Smooth muscle cell (in vitro differentiated cells): ENCODE data around the gene EPHA5. TPM values are rescaled to one million over a fixed set of nuclear protein-coding genes. Genes with fewer than 3 reads are reported as not detected.

Source experiments
- DNase-seq: peaks from one replicate; lab custom pipeline; 2025; ENCODE audit not compliant: unreplicated experiment; lab: John Stamatoyannopoulos, UW
- H2AFZ ChIP-seq: fragments of 200-600 bp; sonication (generic); 2 replicates; pipeline ENCODE4 v1.6.0; 2016; ENCODE audit warnings: antibody characterized with exemption, low read depth, mild to moderate bottlenecking
- H3F3A ChIP-seq: fragments of 200-600 bp; sonication (generic); 2 replicates; pipeline ENCODE4 v1.6.0; 2017; ENCODE audit warnings: antibody characterized with exemption, low read depth
- H3K27ac ChIP-seq: fragments of 200-600 bp; sonication (generic); 2 replicates; pipeline ENCODE4 v1.5.1; 2016; ENCODE audit warnings: low read depth, mild to moderate bottlenecking
- H3K27me3 ChIP-seq: fragments of 200-600 bp; sonication (generic); 2 replicates; pipeline ENCODE4 v1.6.1; 2016; ENCODE audit warnings: low read depth, mild to moderate bottlenecking
- H3K36me3 ChIP-seq: fragments of 200-600 bp; sonication (generic); 2 replicates; pipeline ENCODE4 v1.5.1; 2016; ENCODE audit warnings: low read depth
- H3K4me1 ChIP-seq: fragments of 200-600 bp; sonication (generic); 2 replicates; pipeline ENCODE4 v1.5.1; 2016; ENCODE audit warnings: low read depth
- H3K4me2 ChIP-seq: fragments of 200-600 bp; sonication (generic); 2 replicates; pipeline ENCODE4 v1.6.0; 2016; ENCODE audit warnings: mild to moderate bottlenecking
- H3K4me3 ChIP-seq: fragments of 200-600 bp; sonication (generic); 2 replicates; pipeline ENCODE4 v1.5.1; 2016; ENCODE audit warnings: mild to moderate bottlenecking
- H3K79me2 ChIP-seq: fragments of 200-600 bp; sonication (generic); 2 replicates; pipeline ENCODE4 v1.6.0; 2016; ENCODE audit warnings: low read depth, mild to moderate bottlenecking
- H3K9ac ChIP-seq: fragments of 200-600 bp; sonication (generic); 2 replicates; pipeline ENCODE4 v1.6.0; 2016; ENCODE audit warnings: low read depth
- H3K9me3 ChIP-seq: fragments of 200-600 bp; sonication (generic); replicated peaks from 2 replicates; pipeline ENCODE4 v1.5.1; 2016; ENCODE audit warnings: low read depth
- H4K20me1 ChIP-seq: fragments of 200-600 bp; sonication (generic); 2 replicates; pipeline ENCODE4 v1.6.0; 2016; ENCODE audit warnings: low read depth
- WGBS: methylation state at CpG from one replicate; pipeline ENCODE4 v1.1.7; 2016; ENCODE audit warnings: low lambda C conversion rate; 5-methylcytosine and 5-hydroxymethylcytosine counted together
- polyA plus RNA-seq: library from polyadenylated mRNA; unstranded; fragments of >200 nt; fragmentation: Nextera tagmentation; extraction: Ambion mirVana; gene quantifications from 2 replicates; pipeline ENCODE4 v1.2.1, GENCODE V29; 2016
- total RNA-seq: library from RNA; depleted of rRNA; stranded (reverse); fragments of >200 nt; gene quantifications from 2 replicates; pipeline ENCODE4 v1.2.3, GENCODE V29; 2014
- TF ChIP-seq, protein P1 (sequence below): fragments of 200-600 bp; sonication (generic); IDR thresholded peaks from 2 replicates; pipeline ENCODE4 v1.5.1; 2017; ENCODE audit warnings: borderline replicate concordance, mild to moderate bottlenecking, antibody characterized with exemption; ENCODE audit not compliant: insufficient read depth, poor library complexity, severe bottlenecking

Gene EPHA5
- total and polyA plus RNA-seq, 2 experiments from 2014 or later: 0.04 TPM; not detected in 1

DNA sequence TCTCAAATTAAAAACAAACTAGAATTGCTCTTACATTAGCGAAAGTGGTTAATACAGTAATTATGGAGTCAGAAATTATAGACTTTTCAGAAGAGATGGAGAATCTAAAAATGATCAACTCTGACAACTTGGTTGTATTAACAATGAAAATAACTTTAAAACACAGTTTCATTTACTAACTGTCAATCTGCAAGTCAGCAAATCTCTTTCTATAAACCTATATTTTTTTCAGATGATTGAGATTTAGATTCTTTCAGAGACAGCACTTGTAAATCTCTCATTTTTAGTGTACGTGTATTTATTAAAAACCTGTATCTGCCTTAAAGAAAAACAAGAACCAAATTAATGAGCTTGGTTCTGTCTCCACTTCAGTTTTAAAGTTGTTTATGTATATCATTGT is 311.4 kb downstream of the EPHA5 start:
- Histone ChIP-seq H3K27me3 (no peaks in the 10 kb centered on the region), H2AFZ (no peak overlapping the region), H4K20me1 (no peaks in the 10 kb centered on the region), H3K36me3 (no peaks in the 10 kb centered on the region), H3K79me2 (no peaks in the 10 kb centered on the region), H3K9me3 (no peaks in the 10 kb centered on the region), H3K4me3 (no peak overlapping the region), H3K4me1 (no peaks in the 10 kb centered on the region), H3K4me2 (no peak overlapping the region), H3K27ac (no peak overlapping the region), H3K9ac (no peak overlapping the region), H3F3A (no peaks in the 10 kb centered on the region)
- 95% methylated on average over 2 of the region's 2 CpGs for WGBS
- no peak for DNase-seq
- TF ChIP-seq, protein P1, sequence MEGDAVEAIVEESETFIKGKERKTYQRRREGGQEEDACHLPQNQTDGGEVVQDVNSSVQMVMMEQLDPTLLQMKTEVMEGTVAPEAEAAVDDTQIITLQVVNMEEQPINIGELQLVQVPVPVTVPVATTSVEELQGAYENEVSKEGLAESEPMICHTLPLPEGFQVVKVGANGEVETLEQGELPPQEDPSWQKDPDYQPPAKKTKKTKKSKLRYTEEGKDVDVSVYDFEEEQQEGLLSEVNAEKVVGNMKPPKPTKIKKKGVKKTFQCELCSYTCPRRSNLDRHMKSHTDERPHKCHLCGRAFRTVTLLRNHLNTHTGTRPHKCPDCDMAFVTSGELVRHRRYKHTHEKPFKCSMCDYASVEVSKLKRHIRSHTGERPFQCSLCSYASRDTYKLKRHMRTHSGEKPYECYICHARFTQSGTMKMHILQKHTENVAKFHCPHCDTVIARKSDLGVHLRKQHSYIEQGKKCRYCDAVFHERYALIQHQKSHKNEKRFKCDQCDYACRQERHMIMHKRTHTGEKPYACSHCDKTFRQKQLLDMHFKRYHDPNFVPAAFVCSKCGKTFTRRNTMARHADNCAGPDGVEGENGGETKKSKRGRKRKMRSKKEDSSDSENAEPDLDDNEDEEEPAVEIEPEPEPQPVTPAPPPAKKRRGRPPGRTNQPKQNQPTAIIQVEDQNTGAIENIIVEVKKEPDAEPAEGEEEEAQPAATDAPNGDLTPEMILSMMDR: no peak

DNA sequence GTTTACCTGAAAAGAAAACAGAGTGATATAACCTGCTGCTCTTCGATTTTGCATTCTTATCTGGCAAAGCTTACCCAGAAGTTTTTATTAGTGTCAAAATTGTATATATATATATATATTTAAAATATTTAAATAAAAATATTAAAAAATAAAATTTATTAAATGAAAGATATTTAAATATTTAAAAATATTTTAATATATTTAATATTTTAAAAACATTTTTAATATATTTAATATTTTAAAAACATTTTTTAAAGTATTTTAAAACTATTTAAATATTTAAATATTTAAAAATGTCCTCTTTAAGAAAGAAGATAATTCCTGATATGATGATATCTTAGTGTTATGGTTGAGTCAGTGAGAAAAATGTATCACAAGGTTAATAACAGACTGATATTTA is 317.2 kb downstream of the EPHA5 start:
- Histone ChIP-seq H3K27me3 (no peaks in the 10 kb centered on the region), H3K27ac (no peak overlapping the region), H3K79me2 (no peaks in the 10 kb centered on the region), H2AFZ (no peak overlapping the region), H3K36me3 (no peaks in the 10 kb centered on the region), H3K9me3 (no peaks in the 10 kb centered on the region), H4K20me1 (no peaks in the 10 kb centered on the region), H3K4me3 (no peak overlapping the region), H3K4me1 (no peaks in the 10 kb centered on the region), H3K4me2 (no peak overlapping the region), H3K9ac (no peak overlapping the region), H3F3A (no peaks in the 10 kb centered on the region)
- 86% methylated on average over 1 of the region's 1 CpG for WGBS
- DNase-seq: no peak
- TF ChIP-seq, protein P1: no peak

DNA sequence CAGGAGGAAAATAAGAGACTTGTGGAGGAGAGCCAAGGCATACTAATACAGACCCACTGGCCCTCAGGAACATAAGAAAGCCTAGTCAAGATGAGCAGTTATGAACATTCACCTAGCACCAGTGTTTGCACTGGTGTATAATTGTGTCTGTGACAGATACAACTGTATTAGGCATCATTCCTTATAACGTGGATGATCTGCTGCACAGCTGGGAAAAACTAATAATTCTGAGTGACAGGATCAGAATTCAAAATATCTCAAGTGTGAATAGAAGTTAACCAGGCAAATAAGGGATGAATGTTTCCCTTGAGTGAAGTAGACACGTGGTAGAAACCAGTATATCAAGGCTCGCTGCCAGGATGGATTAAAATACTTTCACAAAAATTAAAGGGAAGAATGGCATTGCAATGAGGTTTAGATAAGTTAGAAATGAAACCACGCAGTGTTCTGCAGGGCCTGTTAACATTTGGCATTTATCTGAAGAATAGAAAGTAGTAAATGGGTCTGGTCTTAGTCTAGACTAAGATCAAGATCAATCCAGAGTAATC is 325.9 kb downstream of the EPHA5 start:
- WGBS: 60% methylated on average over 4 of the region's 4 CpGs
- H3K79me2 ChIP-seq: no peaks in the 10 kb centered on the region
- TF ChIP-seq, protein P1: no peak
- no peaks in the 10 kb centered on the region for H3K9me3 ChIP-seq
- no peaks in the 10 kb centered on the region for H3K4me1 ChIP-seq
- no peak overlapping the region for H3K4me2 ChIP-seq
- no peak overlapping the region for H3K4me3 ChIP-seq
- H3K36me3 ChIP-seq: no peaks in the 10 kb centered on the region
- no peak overlapping the region for H3K27ac ChIP-seq
- H3K9ac ChIP-seq: no peak overlapping the region
- no peak for DNase-seq
- no peak overlapping the region for H2AFZ ChIP-seq
- no peaks in the 10 kb centered on the region for H3K27me3 ChIP-seq
- H3F3A ChIP-seq: no peaks in the 10 kb centered on the region
- H4K20me1 ChIP-seq: no peaks in the 10 kb centered on the region

DNA sequence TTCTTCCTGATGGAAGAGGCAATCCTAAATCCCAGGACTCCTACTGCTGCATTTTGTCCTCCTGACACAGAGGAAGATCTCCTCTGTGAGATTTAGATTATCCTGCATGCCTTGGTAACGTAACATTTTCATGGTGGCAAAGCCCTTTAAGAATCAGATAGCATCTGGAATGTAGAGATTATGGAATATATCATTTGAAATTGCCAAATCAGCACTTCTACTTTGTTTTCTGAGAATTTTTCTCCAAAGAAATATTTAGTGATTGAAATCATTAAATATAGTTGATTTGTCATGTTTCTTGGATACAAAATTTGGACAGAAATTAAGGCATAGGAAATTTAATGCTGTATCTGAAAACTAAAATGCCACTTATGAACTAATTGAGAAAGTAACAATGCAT is 326.9 kb downstream of the EPHA5 start:
- Histone ChIP-seq H3K36me3 (no peaks in the 10 kb centered on the region), H3K4me2 (no peak overlapping the region), H4K20me1 (no peaks in the 10 kb centered on the region), H3K27me3 (no peaks in the 10 kb centered on the region), H3K9ac (no peak overlapping the region), H3K9me3 (no peaks in the 10 kb centered on the region), H3K4me3 (no peak overlapping the region), H3K27ac (no peak overlapping the region), H3F3A (no peaks in the 10 kb centered on the region), H3K4me1 (no peaks in the 10 kb centered on the region), H3K79me2 (no peaks in the 10 kb centered on the region), H2AFZ (no peak overlapping the region)
- DNase-seq: no peak
- TF ChIP-seq, protein P1: no peak
- 52% methylated on average over 1 of the region's 1 CpG for WGBS
